NCI-H460 (cell line): ENCODE results near the gene DCBLD2. TPM values are rescaled to one million over a fixed set of nuclear protein-coding genes. Genes with fewer than 3 reads are reported as not detected.
A peak's percentile ranks its signal among the peaks of the same experiment; 100 is the strongest.
"Not testable (repeated sequence)": the region's sequence is repeated elsewhere in the genome, so short reads cannot be mapped to it uniquely, and the experiment has no call there.

Experiments
- DNase-seq: peaks from one replicate; pipeline ENCODE4 v3.0.0-alpha.2; 2016; ENCODE audit warnings: low read depth; ENCODE audit errors: extremely low read depth
- total RNA-seq: library from RNA; depleted of rRNA; stranded (reverse); fragments of >200 nt; shearing (Covaris generic); gene quantifications from 2 replicates; pipeline ENCODE4 v1.2.3, GENCODE V29; 2014

The DCBLD2 gene
- total RNA-seq, 1 experiment from 2014 or later = 54.1 TPM

DNA sequence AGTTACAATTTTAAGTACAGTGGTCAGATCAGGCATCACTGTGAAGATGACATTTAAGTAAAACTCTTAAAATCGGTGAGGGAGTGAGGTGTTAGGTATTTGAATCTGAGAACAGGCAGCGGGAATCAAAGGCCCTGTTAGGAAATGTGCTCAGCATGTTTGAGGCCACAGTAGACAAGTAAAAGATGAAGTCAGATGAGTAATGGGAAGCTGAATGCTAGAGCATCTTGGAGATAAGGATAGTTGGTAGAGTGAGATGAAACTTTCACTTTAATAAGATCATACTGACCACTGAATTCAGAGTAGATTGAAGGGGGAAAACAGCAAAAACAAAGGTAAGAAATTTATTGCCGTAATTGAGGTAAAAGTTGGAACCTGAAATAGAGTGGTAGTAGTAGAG lies 61.6 kb downstream of the DCBLD2 start:
- DNase-seq = no peak

DNA sequence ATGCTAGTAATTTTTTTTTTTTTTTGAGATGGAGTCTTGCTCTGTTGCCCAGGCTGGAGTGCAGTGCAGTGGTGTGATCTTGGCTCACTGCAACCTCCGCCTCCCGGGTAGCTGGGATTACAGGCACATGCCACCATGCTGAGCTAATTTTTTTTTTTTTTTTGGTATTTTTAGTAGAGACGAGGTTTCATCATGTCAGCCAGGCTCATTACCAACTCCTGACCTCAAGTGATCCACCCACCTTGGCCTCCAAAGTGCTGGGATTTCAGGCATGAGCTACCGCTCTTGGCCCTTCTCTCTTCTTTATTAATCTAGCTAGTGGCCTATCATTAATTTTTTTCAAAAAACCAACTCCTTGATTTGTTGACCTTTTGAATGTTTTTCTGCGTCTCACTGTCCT lies 70.4 kb downstream of the DCBLD2 start:
- not testable (repeated sequence) for DNase-seq

DNA sequence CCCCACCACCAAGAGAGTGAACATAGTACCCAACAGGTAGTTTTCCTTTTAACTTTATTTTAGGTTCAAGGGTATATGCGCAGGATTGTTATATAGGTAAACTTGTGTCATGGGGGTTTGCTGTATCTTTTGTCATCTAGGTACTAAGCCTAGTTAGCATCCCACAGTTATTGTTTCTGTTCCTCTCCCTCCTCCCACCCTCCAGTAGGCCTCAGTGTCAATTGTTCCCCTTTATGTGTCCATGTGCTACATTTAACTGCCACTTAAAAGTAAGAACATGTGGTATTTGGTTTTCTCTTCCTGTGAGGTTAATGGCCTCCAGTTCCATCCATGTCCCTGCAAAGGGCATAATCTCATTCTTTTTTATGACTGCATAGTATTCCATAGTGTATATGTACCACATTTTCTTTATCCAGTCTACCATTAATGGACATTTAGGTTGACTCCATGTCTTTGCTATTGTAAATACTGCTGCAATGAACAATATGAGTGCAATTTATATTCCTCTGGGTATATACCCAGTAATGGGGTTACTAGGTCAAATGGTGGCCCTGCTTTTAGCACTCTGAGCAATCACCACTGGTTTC lies 72.2 kb downstream of the DCBLD2 start:
- no peak for DNase-seq

DNA sequence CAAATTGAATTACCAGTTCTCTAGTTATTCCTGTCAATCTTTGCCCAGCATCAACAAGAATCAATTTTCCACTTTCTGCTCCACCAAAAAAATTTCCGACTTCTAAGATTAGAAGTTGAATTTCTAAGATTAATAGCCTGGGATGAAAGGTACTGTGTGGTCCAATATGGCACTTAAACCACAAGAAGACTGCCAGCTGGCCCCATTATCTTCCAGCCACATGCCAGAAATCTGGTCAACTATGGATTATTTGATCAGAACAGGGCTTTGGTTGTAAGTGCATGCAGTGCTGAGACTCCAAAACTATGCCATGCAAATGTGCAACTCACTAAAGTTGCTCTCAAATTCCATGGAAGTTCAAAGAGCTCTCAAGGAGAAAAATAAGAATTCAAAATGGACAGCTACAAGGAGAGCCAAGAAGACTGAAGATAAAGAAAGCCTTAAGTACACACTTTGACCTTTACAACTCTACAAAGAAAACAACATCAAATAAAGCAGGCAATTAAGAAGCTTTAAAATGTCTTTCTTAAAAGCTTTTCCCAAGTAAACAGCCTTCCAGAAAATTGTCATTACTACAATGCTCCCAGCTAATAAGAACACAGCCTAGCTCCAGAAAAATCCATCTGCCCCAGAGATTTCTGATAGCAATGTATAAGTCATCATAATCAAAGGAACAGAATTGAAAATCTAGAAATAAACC lies 74.1 kb downstream of the DCBLD2 start:
- DNase-seq = no peak

DNA sequence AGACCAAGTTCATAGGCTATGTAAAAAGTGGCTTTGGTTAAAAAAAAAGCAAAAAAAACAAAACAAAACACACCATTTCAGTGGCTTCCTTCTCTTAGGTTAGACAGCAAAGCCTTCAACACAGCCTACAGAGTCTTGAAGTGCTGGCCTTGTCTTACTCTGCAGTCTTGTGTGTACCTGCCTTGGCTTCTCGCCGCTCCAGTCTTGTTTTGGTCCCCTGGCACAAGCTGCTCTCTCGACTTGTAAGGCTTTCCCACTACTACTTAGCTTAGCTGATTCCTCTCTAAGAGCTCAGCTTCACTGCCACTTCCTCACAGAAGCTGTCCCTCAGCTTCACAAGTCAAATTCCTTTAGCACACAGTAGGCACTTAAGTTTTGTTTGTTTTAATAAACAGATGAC lies 75.4 kb downstream of the DCBLD2 start:
- DNase-seq = no peak

DNA sequence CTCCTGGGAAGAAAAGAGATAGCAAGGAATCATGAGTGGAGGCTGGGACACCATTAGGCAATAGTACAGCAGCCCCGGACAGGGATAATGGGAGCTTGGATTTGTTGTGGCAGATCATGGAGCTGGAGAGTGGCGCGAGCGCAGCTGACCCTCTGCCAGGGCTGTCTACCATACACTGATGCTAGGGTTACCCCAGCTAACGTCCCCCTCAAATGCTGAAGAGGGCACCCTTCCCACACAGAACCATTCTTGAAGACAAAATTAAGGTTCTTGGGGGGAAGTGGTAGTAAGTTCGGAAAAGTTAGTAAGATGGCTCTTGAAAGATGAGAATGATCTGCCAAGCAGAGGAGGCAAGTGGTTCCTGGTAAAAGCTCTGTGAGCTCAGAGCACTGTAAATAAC lies 77.2 kb downstream of the DCBLD2 start:
- DNase-seq = no peak

DNA sequence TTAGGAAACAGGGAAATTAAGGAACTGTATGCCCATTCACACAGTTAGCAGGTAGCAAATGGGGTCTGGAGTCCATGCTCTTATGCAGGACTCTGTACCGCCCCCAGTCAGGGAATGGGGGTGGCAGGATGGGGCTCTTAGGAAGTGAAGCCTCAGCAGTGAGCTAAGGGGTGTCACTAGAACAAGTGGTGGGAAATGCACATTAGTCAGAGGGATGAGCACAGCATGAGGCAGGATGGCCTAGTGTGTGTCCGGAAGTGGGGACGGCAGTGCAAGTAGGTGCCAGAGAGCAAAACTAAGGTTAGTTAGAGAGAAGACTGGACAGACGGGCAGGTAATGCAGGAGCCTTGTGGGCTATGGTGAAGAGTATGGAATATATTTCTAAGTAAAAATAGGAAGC lies 77.7 kb downstream of the DCBLD2 start:
- DNase-seq = no peak

DNA sequence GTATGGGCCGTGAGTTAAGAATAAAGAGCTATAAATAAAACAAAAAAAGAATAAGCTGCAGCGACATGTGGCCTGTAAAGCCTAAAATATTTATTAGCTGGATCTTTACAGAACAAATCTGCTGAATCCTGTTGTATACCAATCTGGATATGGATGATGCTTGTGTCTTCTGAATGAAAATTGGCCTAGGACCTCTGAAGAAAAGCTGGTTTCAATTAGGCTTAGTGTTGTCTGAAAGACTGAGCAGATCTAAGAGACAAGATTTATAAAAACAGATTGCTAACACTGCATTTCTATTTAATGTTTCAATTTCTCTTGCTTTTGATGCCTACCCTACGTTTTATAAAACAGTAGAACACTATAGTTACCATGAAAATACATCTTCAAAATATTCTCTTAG lies 80.4 kb downstream of the DCBLD2 start:
- DNase-seq = no peak

DNA sequence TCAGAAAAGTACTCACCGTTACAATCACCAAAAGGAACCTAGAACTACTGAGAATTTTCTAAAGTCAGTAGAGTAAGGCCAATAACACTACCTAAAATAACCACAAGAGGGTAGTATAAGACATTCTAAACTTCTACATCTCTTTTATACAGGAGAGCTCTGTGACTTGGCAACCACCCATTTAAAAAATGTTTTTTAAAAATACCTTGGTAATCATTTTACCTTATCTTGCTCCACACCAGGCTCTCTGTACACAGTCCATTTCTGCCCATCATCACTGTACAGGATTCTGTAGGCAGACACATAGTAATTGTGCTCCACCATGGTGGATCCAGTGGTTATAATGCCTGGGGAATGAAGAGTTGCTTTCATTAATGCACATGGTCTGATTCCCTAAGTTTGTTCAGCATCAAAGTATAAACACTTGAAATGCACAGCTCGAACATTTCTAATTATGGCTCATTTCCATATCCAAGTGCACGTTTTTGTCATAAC lies 83.9 kb downstream of the DCBLD2 start:
- DNase-seq = peak; percentile 47

DNA sequence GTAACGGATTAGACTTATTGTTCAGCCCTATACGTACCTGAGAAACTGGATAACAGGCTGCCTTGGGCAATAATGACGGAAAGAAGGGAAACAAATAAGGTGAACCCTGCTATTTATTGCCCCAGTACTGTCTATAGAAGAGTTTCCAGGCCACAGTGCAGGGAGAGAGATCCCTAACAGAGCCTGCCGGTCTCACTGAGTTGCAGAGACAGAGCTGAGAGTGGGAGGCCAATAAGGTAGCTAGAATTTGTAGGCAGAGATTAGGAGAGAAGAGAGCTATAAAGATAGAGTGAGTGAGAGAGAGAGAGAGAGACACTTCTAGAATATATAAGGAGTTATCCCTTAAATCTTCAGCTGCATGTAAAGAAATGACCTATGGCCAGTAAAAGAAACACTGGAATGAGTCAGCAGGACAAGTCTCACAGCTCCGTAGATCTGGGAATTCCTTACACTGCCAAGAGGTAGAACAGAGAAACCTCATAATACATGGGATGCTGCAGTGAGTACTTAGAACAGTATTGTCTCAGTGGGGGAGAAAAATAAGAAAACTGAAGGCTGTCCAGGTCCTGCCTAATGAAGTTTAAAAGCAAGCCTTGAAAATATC lies 86.6 kb downstream of the DCBLD2 start:
- DNase-seq = no peak

DNA sequence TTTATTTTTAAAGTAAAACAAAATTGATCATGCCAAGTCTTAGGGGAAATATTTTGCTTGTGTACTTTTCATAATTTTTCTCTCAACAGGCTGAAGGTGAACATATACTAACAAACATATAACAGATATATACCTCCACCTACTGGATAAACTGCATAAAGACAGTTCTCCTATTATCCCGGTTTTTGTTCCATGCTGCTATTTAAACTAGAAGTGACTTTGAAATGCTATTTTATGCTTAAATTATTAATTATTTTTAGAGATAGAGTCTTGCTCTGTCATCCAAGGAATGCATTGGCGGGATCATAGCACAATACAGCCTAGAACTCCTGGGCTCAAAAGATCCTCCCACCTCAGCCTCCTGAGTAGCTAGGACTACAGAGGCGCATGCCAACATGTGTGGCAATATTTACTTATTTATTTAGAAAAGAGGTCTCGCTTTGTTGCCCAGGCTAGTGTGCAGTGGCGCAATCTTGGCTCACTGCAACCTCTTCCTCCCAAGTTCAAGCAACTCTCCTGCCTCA lies 88.6 kb downstream of the DCBLD2 start:
- no peak for DNase-seq

DNA sequence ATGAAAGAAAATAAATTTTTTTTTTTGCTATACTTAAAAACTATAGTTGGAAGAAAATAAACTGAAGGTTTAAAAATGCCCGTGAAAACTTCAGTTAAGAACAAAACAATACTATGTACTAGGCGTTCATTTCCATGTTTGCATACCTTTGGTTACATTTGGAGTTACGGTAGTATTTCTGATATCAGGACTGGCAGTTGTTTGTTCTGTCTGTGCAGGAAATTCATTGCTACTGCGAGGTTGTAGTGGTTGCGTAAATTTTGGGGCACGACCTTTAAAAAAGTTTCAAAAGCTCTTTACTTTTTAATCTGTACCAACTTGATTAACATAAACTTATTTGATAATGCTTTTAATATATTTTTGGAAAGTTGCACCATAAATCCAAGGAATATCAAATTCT lies 90.4 kb downstream of the DCBLD2 start:
- DNase-seq = no peak

DNA sequence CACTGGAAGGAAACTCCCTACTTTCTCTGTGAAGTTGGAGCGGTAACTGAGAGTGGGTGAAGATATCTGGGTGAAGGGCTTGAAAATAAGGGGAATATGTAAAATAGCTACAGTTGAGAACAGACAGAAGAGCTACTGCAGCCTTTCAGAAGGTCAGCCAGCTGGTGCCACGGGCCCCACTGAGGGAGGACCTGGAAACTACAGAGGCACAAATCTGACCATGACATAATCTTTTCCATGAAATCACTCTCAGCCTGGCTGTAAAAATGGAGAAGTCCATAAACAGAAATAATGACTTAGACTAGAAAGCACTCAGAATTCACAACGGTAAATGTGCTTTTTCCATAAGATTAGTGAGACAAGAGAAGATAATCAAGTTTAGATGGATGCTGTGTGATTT lies 91.9 kb downstream of the DCBLD2 start:
- no peak for DNase-seq

DNA sequence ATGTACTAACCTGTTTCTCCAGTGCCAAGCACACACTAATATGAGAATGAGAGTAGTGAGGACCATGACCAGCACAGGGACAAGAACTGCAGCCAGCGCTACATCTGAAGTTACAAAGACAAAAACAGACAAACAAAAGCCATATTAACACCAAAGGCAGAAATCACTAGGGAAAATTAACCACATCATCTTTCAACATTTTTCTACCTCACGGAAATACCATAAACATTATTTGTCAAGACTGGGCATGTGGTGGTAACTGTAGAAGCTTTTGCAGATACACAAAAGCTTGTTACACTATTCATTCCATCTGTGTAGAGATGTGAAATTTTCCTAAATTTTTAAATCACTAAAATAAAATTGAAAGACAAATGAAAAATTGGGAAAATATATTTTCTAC lies 93.4 kb downstream of the DCBLD2 start:
- no peak for DNase-seq

DNA sequence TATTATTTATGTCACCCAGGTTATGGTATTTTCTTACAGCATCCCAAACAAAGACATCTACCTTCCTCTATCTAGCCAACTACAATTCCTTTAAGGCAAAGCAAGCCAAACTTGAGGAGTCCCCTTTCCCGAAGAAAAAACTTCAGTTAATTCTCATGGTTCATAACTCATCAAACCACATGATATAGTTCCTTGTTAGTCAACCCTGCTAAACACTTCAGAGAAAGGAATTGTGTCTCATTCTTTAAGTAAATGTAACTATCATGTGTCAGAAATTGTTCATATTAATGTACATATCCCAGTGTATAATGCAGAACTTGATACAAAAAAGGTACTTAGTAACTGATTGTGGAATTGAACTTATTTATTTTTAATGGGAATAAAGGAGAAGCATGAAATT lies 93.9 kb downstream of the DCBLD2 start:
- no peak for DNase-seq

DNA sequence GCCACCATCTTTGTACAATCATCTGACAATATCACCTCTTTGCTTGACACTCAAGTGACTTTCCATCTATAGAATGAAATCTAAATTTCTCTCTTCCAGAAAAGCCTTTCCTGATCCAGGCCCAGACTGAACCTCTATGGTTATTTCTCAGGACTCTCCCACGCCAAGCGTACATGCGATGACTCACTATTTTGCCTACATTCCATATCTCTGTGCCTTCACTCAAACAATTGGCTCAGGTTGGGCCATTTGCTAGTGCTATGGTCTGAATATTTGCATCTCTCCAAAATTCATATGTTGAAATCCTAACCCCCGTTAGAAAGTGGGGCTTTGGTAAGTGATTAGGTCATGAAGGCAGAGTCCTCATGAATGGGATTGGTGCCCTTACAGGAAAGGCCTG lies 94.5 kb downstream of the DCBLD2 start:
- DNase-seq = no peak

DNA sequence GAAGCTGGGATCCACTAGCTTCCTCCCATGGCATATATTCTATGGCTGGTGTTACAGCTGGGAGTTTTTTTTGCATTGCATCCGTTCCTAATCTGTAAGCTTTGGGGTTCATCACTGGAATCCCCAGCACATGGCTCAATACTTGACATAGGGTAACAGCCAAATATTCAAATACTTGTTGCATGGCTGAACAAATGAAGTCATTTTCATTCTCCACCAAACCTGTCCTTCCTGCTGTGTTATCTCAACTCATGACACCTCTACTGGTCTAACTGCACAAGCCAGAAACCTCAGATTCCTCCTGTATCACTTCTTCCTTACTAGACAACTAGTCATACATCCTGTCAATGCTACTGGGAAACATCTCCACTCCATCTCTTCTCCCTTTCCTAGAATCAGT lies 95.0 kb downstream of the DCBLD2 start:
- DNase-seq = no peak

DNA sequence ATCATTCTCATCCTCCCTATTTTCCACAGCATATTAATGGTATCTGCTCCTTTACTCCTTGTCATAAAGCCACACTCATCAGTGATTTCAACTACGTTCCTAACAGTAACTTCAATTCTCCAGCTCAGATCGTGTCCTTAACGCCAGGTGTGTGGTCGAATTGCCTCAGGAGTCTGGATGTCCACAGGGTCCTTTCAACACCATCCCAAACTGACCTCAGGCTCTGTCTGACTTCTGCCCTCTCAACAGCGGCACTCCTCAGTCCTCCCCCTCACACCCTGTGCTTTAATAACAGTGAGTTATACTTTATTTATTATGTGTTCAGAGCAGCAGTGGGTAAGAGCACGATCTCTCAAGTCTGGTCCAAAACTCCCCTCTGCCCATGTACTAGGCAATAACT lies 95.9 kb downstream of the DCBLD2 start:
- DNase-seq = no peak

DNA sequence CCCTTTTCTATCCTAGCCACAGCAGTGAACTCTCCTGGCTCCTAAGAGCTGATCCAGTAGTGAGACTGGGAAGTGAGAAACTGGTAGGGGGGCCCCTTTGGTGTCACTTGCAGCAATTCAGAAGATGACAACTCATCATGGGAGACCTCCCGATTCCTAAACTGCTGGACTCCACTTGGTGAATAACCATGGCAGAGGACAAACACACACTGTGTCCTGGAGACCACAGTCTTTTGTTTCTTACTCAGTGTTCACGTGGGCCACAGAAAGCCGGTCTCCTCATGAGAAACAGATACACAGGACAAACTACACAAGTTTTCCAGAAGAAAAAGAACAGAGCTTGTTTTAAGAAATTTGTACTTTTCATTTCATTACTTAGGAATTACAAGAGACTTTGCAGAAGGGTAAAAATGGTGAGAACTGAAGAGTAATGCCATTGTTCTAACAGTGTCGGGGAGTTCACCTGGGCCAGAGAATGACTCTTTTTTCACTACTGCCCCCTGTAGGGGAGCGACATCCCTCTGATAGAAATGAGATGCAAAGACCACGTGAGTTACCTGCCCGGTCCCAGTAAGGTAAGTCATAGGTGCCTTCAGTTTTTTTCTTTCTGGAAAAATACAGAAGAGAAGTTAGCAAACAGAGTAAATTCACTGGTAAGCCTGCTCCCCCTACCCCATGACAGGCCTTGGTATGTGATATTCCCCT lies 100.3 kb downstream of the DCBLD2 start:
- DNase-seq = no peak

DNA sequence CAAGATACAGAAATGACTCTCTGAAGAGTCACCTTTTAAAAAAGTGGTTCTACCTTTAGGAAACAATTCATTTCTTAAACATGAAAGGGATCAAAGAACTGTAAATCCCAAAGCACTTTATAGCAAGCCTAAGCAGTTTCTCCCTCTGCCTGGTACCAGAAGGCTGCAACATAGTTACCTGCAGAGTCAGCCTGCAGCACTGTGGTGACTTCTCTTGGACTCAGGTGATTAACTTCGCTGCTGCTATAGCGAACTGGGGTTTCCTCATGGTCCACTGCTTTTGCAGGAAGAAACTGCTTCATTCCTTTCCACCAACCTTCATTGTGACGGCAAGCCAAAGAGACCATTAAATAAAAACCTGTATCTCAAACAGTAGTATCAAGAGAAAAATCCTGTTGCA lies 101.1 kb downstream of the DCBLD2 start:
- no peak for DNase-seq

DNA sequence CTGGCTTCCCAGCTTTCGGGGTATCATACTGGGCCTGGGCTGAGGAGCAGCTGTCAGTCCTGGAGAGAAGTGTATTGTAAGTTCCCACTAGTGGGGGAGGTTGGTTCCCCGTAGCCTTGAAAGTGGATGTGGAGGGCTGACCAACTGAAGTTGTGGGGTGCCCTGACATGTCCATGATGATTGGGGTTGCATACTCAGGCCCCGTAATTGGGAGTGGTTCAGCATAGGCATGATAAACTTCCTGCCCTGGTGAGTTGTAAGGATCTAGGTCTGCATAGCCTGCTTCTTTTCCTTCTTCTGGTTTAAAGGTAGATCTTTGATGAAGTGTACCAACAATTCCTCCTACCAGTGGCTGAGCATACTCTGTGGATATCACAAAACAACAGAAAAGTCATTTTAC lies 102.0 kb downstream of the DCBLD2 start:
- DNase-seq = no peak
